ENCODE data around the gene PTPRK. TPM values are rescaled to one million over a fixed set of nuclear protein-coding genes. Genes with fewer than 3 reads are reported as not detected.

The PTPRK gene
- total and polyA plus RNA-seq, 9 of the 15 experiments (the other 6 are each of a cell fraction or from before 2014, with no cell fraction given) = 0.04 to 0.51 TPM; not detected in 7

DNA sequence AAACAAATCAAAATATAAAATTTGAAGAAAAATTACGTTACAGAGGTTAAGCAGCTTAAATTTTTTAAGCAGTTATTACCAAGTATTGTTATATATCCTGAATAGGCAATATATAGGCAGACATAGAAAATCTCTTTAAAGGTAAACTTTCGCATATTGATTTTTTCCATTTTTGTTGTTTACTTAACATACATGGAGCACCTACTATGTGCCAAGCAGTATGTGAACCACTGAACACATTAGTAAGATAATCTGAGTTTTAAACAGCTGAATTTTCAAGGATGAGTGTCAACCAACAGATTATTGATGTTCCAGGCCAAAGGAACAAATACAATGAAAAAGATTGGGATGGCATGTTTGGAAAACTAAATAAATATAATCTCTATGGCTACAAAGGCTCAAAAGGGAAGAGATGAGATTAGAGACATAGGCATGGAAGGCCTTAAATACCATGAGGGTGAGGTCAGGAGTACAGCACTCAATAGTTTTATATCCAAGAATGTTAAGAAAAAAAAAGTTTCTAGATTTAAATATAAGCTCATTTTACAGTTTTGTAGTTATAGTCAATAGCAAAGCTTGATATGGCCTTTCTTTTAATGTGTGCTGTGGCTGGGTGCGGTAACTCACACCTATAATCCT lies 277.5 kb downstream of the PTPRK start:
- no peaks in the 10 kb centered on the region for H3K4me1 ChIP-seq (replicated peaks in 1 of 2; ENCODE audit: control insufficient read depth in 2 of 2, insufficient read depth in 2 of 2, low read length in 2 of 2)
- ChIA-PET CTCF (ENCODE audit: low intra/inter-chr PET ratio) (no interaction called here), POLR2A (no interaction called here)
- H3K9ac ChIP-seq (ENCODE audit: insufficient read depth in 1 of 2, low read depth in 2 of 2, low read length in 2 of 2) = no peak overlapping the region
- no peak overlapping the region for H3K4me3 ChIP-seq
- in situ Hi-C loops (cut with MboI) (no loop called here), intact Hi-C loops (cut with micrococcal nuclease) (no loop called here)
- H3K79me2 ChIP-seq (ENCODE audit: control insufficient read depth, insufficient read depth, low read length) = no peaks in the 10 kb centered on the region
- H3K36me3 ChIP-seq (ENCODE audit: control insufficient read depth, insufficient read depth, low read length) = no peaks in the 10 kb centered on the region
- no peak for ATAC-seq
- no peaks in the 10 kb centered on the region for H4K20me1 ChIP-seq (replicated peaks; ENCODE audit: control insufficient read depth, insufficient read depth, low read length)
- H3K4me2 ChIP-seq (ENCODE audit: insufficient read depth, low read length) = no peak overlapping the region
- no TSS peak for BruUV-seq (replicated peaks)
- WGBS (ENCODE audit: insufficient coverage, low coverage, missing lambda C conversion rate) = 0% methylated on average over 3 of the region's 3 CpGs
- TF ChIP-seq KLF1 (tag; IDR thresholded peaks at IDR 0.05) (no peak), RAD21 (CRISPR knock-in tag; conservative IDR thresholded peaks at IDR 0.05 in 1 of 2, IDR thresholded peaks at IDR 0.05 in 1 of 2) (no peak)
- TF ChIP-seq, protein P1, sequence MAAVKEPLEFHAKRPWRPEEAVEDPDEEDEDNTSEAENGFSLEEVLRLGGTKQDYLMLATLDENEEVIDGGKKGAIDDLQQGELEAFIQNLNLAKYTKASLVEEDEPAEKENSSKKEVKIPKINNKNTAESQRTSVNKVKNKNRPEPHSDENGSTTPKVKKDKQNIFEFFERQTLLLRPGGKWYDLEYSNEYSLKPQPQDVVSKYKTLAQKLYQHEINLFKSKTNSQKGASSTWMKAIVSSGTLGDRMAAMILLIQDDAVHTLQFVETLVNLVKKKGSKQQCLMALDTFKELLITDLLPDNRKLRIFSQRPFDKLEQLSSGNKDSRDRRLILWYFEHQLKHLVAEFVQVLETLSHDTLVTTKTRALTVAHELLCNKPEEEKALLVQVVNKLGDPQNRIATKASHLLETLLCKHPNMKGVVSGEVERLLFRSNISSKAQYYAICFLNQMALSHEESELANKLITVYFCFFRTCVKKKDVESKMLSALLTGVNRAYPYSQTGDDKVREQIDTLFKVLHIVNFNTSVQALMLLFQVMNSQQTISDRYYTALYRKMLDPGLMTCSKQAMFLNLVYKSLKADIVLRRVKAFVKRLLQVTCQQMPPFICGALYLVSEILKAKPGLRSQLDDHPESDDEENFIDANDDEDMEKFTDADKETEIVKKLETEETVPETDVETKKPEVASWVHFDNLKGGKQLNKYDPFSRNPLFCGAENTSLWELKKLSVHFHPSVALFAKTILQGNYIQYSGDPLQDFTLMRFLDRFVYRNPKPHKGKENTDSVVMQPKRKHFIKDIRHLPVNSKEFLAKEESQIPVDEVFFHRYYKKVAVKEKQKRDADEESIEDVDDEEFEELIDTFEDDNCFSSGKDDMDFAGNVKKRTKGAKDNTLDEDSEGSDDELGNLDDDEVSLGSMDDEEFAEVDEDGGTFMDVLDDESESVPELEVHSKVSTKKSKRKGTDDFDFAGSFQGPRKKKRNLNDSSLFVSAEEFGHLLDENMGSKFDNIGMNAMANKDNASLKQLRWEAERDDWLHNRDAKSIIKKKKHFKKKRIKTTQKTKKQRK (IDR thresholded peaks at IDR 0.05; ENCODE audit: borderline replicate concordance, low read depth, low read length) = no peak
- H3K27me3 ChIP-seq (ENCODE audit: control insufficient read depth in 2 of 2, insufficient read depth in 2 of 2, low read length in 2 of 2) = no peaks in the 10 kb centered on the region
- no peak for DNase-seq (ENCODE audit: extremely low read depth in 1 of 4, low spot score in 3 of 4)
- H3K9me1 ChIP-seq (ENCODE audit: control insufficient read depth, insufficient read depth, low read length) = no peaks in the 10 kb centered on the region
- FAIRE-seq = no peak
- H2AFZ ChIP-seq (ENCODE audit: low read depth, low read length) = no peak overlapping the region
- H3K9me3 ChIP-seq (replicated peaks; ENCODE audit: control insufficient read depth, insufficient read depth, low read depth, low read length) = no peaks in the 10 kb centered on the region
- H3K27ac ChIP-seq (ENCODE audit: extremely low read depth, low read depth, low read length) = no peak overlapping the region

All from K562 (cell line).